HG03432 (cell line): ENCODE measurements around the gene B3GAT1.
"Not testable (repeated sequence)": the region's sequence is repeated elsewhere in the genome, so short reads cannot be mapped to it uniquely, and the experiment has no call there.

Source experiments
- ATAC-seq: cut with Tn5 transposase; IDR thresholded peaks from one replicate; pipeline ENCODE4 v1.9.1; 2021; ENCODE audit warnings: mild to moderate bottlenecking, moderate library complexity; ENCODE audit not compliant: unreplicated experiment

B3GAT1 gene, protein sequence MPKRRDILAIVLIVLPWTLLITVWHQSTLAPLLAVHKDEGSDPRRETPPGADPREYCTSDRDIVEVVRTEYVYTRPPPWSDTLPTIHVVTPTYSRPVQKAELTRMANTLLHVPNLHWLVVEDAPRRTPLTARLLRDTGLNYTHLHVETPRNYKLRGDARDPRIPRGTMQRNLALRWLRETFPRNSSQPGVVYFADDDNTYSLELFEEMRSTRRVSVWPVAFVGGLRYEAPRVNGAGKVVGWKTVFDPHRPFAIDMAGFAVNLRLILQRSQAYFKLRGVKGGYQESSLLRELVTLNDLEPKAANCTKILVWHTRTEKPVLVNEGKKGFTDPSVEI

GRCh38 chr11:134412203-134413042, at the start of gene B3GAT1:
Gene B3GAT1 (minus strand): TSS chr11:134412242. CDS start chr11:134387659, 24,583 bp downstream.
- ATAC-seq, result no peak

DNA sequence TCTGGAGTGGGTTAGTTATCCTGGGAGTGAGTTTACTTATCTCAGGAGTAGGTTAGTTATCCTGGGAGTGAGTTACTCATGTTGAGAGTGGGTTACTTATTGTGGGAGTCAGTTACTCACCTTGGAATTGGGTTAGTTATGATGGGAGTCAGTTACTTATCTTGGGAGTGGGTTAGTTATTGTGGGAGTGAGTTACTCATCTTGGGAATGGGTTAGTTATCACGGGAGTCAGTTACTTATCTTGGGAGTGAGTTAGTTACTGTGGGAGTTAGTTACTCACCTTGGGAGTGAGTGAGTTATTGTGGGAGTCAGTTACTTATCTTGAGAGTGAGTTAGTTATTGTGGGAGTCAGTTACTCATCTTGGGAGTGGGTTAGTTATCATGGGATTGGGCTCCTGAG, 49.6 kb upstream of the B3GAT1 start:
- ATAC-seq, result no peak

GRCh38 chr11:134460881-134461280, 48.8 kb upstream of the B3GAT1 start:
- ATAC-seq, result no peak

GRCh38 chr11:134460062-134460561, 48.1 kb upstream of the B3GAT1 start:
- no peak for ATAC-seq

GRCh38 chr11:134459246-134460061, 47.4 kb upstream of the B3GAT1 start:
- ATAC-seq, result no peak

GRCh38 chr11:134457411-134458007, 45.5 kb upstream of the B3GAT1 start:
- not testable (repeated sequence) for ATAC-seq

- ATAC-seq, result no peak
Measured at GRCh38 chr11:134455516-134455915, 43.5 kb upstream of the B3GAT1 start.

DNA sequence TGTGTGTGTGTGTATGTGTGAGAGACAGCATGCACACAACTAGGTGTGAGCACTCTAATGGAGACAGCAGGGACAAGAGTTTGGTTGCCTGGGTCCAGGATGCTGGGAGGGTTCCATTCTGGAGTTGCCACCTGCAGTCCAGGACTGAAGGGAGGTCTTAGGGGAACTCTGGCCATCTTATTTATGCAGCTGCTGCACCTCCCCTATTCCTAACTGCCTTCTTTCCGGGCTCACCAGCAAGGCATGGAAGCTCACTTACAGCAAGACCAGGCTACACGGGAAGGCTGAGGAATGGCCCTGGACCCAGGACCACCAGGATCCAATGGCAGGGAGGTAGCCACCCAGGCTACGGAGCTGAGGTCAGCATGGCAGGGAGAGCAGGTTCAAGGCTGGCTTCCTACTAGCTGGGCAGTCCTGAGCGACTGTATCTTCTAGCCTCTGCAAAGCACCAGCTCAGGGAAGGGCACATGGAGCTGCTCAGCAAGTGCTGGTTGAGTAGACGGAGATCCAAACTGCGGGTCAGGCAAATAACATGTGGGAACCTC, 42.2 kb upstream of the B3GAT1 start:
- ATAC-seq, result no peak

GRCh38 chr11:134453441-134453840, 41.4 kb upstream of the B3GAT1 start:
- ATAC-seq, result no peak

DNA sequence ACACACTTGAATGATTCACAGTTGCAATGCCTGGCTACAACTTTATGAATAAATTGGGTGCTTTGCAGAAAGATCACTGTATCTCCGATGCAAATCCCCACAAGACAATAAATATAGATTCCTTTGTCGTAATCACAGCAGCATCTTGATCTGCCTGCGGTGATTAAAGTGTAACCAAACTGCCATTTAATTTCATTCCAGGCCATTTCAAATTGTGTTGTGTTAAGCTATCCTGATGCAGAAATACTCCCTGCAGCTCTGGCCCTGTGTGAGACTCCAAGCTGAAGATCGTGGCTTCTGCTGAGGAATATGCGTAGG, 40.8 kb upstream of the B3GAT1 start:
- no peak for ATAC-seq

DNA sequence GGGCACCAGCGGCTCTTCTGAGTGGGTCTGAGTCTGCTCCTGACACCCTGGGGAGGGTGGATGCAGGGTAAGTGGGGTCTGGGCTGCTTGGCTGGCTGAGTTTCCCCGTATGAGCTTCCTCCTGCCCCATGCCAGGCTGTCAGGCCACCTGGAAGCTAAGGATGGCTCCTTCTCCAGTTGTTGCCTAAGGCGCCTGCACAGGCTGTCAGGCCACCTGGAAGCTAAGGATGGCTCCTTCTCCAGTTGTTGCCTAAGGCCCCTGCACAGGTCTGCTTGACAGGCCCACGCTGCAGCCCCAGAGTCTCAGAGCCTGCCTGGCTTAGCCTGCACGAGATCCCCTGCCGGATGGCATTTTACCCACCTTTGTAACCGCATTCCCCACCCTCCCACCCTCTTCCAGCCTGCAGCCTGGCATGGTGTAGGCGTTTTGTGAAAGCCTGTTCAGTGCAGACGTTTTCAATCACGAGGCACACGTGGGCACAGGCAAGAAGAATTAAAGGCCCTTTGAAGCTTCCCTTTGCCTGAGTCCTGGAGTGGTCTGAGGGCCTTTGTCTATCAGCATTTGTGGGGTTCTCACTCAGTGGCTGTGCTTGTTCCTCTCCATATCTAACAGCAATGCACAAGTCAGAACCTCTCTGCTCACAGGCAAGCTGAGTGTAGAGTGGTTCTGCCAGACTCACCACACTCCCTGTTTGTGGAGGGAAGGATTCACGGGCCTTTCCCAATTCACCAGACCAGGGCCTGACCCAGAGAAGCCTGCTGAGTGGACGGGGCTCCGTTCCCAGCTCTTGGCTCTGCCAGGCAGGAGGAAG, 40.2 kb upstream of the B3GAT1 start:
- no peak for ATAC-seq

GRCh38 chr11:134450186-134450585, 38.1 kb upstream of the B3GAT1 start:
- no peak for ATAC-seq

GRCh38 chr11:134449713-134450112, 37.7 kb upstream of the B3GAT1 start:
- ATAC-seq, result no peak

GRCh38 chr11:134449051-134449450, 37.0 kb upstream of the B3GAT1 start:
- ATAC-seq, result no peak

GRCh38 chr11:134447696-134448095, 35.7 kb upstream of the B3GAT1 start:
- ATAC-seq, result no peak

DNA sequence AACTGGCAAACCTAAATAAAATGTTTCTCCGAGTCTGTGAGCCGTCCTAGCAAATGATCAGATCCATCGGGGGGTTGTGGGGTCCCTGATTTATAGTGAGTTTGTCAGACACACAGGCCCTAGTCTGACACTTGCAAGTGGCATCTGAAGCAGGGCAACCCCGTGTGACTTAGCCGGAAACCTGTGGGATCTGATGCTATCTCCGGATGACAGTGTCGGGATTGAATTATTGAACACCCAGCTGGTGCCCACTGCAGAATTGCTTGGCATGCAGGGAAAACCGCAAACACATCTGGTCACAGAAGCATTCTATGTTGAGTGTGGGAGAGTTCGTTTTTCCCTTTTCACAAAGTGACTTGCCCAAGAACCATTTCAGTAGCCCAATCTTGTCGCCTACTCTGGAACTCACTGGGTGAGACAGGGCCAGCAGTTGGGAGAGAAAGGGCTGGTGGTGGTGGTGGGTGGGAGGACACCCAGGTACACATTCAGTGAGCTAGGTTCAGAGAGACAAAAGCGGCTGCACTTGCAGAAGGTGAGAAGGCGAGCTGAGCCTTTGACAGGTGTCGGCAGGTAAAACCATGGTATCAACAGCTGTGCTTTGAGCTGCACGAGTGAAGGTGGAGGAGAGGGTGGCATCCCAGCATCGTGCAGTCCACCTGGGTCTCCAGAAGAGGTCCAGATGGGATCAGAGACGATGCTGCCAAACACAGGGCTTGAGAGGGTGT, 33.7 kb upstream of the B3GAT1 start:
- no peak for ATAC-seq

- not testable (repeated sequence) for ATAC-seq
Measured at GRCh38 chr11:134444160-134445108, 32.4 kb upstream of the B3GAT1 start.

GRCh38 chr11:134443246-134443645, 31.2 kb upstream of the B3GAT1 start:
- ATAC-seq, result no peak
